Measurements from ENCODE around the gene CD207.
A peak's percentile ranks its signal among the peaks of the same experiment; 100 is the strongest.
"Not testable (repeated sequence)": the region's sequence is repeated elsewhere in the genome, so short reads cannot be mapped to it uniquely, and the experiment has no call there.

Gene CD207

DNA sequence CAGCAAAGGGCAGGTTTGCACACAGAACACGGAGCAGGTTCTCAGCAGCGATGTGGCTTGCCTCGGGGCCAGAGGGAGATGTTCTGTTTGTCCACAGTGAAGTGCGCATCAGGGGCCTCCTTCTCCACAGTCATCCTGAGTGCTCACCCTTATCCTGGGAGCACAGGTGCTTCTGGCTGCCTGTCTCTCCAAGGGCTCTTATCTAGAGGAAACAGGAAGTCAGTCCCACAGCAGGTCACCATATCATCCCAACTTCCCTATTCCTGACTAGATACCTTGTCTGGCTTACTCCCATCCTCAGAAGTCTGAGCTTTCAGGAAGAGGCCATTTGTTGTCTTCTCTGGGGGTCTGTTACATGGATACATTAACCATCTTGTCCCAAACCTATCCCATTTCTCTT is at the start of gene CD207:
TSS of gene CD207 (minus strand) at position 174 of the 400 bp plus-strand sequence. CDS start at position 134, 40 bp downstream.
- no peak for DNase-seq

DNA sequence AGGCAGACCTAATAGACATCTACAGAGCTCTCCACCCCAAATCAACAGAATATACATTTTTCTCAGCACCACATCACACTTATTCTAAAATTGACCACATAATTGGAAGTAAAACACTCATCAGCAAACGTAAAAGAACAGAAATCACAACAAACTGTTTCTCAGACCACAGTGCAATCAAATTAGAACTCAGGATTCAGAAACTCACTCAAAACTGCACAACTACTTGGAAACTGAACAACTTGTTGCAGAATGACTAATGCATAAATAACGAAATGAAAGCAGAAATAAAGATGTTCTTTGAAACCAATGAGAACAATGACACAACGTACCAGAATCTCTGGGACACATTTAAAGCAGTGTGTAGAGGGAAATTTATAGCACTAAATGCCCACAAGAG is 42.9 kb upstream of the CD207 start:
- DNase-seq = not testable (repeated sequence)

GRCh38 chr2:70876138-70876537 is 40.5 kb upstream of the CD207 start:
- not testable (repeated sequence) for DNase-seq

GRCh38 chr2:70873541-70873940 is 37.9 kb upstream of the CD207 start:
- DNase-seq = no peak

GRCh38 chr2:70871398-70872211 is 36.0 kb upstream of the CD207 start:
- peak; percentile 12 for DNase-seq

DNA sequence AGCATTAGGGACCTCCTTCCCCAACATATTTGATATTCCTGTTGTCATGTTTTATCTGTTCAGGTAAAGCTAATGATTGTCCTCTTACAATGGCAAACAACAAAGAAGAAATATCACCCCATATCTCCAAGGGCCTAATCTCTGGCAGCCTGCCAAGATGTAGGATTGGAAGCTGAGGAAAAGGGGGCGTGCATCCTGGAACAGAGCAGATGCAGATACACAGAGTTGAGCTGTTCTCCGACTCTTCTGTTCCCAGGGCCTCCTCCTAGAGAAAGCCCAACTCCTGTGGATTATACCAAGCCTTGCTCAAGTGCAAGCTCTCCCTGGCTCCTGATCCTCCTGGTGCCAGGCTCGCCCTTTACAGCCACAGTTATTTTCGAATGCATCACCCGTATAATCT is 35.2 kb upstream of the CD207 start:
- no peak for DNase-seq

DNA sequence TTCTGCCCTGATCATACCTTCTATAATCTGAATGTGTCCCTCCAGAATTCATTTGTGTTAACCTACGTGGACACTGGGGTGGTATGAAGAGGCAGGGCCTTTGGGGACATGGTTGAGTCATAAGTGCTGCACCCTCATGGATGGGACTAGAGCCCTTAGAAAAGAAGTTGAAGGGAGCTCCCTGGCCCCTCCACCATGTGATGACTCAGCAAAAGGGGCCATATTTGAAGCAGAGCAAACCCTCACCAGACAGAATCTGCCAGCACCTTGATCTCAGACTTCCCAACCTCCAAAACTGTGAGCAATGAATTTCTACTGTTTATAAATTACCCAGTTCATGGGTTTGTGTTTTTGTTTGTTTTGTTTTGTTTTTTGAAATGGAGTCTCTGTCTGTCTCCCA is 33.4 kb upstream of the CD207 start:
- DNase-seq = no peak

DNA sequence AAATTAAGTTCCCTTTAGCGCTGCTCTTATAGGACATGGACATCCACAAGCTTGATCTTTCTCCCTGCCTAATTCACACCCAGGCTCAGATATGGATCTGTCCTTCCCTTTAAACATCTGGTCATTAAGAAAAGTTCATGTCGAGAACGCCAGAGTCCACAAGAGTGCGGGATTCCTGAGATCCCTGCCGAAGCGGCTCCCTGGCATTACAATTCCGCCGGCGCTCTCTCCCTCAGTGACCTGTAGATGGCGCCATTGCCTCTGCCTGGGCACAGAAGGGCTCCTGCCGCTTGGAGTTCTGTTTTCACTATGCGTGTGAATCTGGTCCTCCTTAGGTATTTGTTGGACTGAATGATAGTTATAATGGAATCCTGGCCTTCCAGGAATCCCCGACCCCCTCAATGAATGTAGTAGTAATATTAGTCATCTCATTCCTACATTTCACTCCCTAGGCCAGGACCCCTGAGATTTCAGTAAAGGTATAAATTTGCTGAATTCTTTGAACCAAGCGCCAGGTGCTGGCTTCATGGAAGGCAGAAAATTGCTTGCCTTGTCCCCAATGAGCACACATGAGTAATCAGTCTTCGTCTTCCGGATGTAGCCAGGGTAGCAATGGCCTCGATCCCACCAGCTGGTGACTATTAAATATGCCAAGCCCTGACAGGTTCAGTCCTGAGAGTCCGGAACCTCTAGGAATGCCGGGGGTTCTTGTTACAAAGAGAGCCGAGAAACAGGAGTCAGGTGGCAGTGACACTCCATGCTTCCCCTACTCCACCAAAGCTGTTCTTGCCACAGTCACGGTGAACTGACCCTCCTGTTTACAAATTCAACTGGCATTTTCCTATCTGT is 26.4 kb upstream of the CD207 start:
- DNase-seq = peak; percentile 11

- no peak for DNase-seq
Observed at GRCh38 chr2:70855667-70856066, 20.1 kb upstream of the CD207 start.

DNA sequence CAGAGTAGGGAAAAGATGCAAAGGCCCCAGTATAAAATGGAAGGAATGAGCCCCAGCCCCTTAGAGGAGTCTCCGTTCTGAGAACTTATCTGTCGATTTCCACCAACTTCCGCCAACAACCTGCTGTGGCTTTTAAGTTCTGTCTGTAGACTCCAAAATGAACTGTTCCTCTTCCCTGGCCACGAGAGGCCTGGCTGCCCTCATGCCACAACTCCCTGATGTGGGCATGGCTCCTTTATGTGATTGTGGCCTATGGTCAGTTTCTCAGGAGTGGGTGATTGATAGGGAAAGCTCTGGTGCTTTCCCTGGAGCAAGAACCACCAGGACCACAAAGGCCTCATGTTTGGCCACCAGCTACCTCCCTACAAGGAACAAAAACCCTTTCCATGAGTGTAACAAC is 18.8 kb upstream of the CD207 start:
- DNase-seq = no peak

DNA sequence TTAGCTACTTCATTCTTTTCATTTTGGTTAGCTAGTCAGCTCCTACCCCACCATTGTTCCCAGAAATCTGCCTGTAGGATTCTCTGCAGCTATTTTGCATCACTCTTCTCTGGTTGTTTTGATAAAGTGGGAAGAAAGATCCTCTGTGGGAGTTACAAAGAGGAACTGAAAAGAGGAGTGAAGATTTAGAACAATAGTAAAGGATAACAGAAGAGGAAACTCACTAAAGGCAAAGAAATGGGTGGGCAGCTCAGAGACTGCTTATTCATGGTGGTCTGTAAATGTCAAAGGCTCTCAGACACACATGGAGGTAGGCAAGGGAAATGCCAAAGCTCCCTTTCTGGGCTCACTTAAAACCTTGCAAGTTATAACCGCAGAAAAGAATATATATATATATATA is 17.2 kb upstream of the CD207 start:
- DNase-seq = no peak

- no peak for DNase-seq
Observed at GRCh38 chr2:70851704-70852103, 16.1 kb upstream of the CD207 start.

DNA sequence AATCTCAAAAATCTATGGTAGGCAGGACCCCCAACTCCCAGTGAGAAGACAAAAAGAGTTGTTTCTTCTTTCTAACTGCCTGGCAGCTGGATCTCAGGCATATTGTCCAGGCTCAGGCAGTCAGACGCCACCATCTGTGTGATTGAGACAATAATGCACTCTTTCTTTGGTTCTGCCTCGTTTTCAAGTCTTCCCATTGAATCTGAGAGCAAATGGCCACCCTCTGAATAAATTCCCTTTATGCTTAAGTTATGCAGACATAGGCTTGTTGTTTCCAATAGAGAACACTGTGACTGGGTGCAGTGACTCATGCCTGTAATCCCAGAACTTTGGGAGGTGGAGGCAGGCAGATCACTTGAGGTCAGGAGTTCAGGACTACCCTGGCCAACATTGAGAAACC is 15.3 kb upstream of the CD207 start:
- DNase-seq = no peak

- no peak for DNase-seq
Observed at GRCh38 chr2:70842401-70842800, 6.8 kb upstream of the CD207 start.

GRCh38 chr2:70837980-70838925 is 2.6 kb upstream of the CD207 start:
- no peak for DNase-seq

DNA sequence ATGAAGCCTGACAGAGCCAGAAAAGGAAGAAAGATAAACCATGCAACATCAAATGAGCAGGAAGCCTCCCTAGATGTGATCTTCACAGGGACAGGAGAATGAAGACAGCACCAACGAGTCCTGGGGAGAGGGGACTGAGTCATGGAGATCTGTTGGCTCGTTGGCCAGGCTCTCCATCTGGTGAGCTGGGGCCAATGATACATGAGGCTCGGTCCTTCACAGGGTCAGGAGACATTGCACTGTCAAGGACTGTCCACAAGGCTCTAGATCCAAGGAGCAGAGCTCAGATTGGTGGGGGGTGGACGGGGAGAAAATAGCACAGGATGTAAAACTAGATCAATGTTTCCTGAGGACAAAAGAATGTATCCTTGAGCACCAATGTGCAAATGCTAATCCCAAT is 735 bp downstream of the CD207 start:
- no peak for DNase-seq

DNA sequence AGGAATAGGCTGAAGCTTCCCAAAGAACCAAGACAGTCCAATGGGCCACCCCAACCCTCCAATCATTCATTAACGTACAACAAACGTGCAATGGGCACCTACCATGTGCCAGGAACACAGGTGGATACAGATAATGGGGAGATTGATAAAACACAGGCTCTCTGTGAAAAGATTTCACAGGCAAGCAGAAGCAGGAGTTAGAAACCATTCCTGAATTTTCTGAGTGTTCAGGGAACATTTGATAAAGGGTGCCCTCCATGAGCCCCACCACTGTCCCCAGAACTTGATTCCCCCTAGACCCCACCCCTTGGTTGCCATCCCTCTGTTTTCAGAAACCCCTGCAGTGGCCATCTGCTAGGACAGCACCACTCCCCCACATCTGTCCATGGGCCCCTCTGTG is 1.5 kb downstream of the CD207 start:
- DNase-seq = no peak

DNA sequence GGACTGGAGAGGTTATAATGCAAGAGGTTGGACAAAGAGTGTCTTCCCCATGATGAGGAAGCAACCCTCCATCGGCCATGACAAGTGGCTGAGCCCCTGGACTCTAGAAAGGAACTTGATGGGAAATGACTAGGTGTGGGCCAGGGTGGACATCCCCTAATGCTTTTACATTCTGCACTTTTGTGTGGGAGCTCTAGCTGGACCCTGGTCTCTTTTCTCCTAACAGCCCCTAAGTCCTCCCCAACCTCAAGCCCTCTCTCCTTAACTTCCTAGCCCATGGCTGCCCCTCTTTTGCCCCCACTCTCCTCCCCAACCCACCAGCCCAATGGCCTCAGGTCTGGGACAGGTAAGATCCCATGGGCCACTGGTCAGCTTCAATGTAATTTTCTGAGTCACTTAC is 2.4 kb downstream of the CD207 start:
- no peak for DNase-seq

GRCh38 chr2:70832386-70832785 is 3.2 kb downstream of the CD207 start:
- no peak for DNase-seq

- no peak for DNase-seq
Observed at GRCh38 chr2:70831861-70832260, 3.8 kb downstream of the CD207 start.

GRCh38 chr2:70830366-70830765 is 5.2 kb downstream of the CD207 start:
- no peak for DNase-seq

GRCh38 chr2:70829916-70830315 is 5.7 kb downstream of the CD207 start:
- no peak for DNase-seq
